GM12878 (cell line): ENCODE results near the gene PCSK1N. TPM values are rescaled to one million over a fixed set of nuclear protein-coding genes. Genes with fewer than 3 reads are reported as not detected.

Experiments used
- ATAC-seq: fragments of 200-7000 bp; cut with Tn5 transposase; 3 replicates; pipeline ENCODE4 v1.9.1; 2020; ENCODE audit warnings: mild to moderate bottlenecking, moderate library complexity
- BruUV-seq: library from RNA; stranded (reverse); fragments of 400-500 nt; replicated peaks from 2 replicates; lab custom pipeline; 2021; lab: Mats Ljungman, UMichigan
- CTCF ChIA-PET: fragments of 300-600 bp; sonication (Branson Sonifier 250); formaldehyde crosslinking; extraction: SDS; loops from one replicate; lab custom pipeline; 2021; ENCODE audit warnings: inconsistent platforms; lab: Yijun Ruan, JAX
- POLR2A ChIA-PET: fragments of 350-600 bp; formaldehyde crosslinking; extraction: SDS; loops from one replicate; lab custom pipeline; 2021; ENCODE audit warnings: inconsistent platforms; lab: Charles Lee
- RAD21 ChIA-PET: fragments of 300-600 bp; sonication (Branson Sonifier 250); formaldehyde crosslinking; loops from one replicate; lab custom pipeline; 2023; ENCODE audit warnings: antibody characterized with exemption; ENCODE audit not compliant: unreplicated experiment; lab: Charles Lee
- SMC1A ChIA-PET: fragments of 300-600 bp; sonication (Branson Sonifier 250); formaldehyde crosslinking; loops from one replicate; lab custom pipeline; 2023; ENCODE audit not compliant: unreplicated experiment, uncharacterized antibody; lab: Charles Lee
- DNase-seq: peaks from one replicate; pipeline ENCODE4 v3.0.0-alpha.2; 2011; ENCODE audit warnings: low read depth, low spot score
- FAIRE-seq: peaks from 3 replicates; lab custom pipeline; 2011; peaks lifted over from hg19 to GRCh38; lab: Jason Lieb, UNC
- H2AFZ ChIP-seq: 2 replicates; pipeline ENCODE4 v1.6.0; 2011; ENCODE audit warnings: low read depth, low read length, control low read depth; ENCODE audit not compliant: control insufficient read depth
- H3K27ac ChIP-seq: 2 replicates; pipeline ENCODE4 v1.5.1; 2011; ENCODE audit warnings: control low read depth; ENCODE audit not compliant: control insufficient read depth, insufficient read depth
- H3K27me3 ChIP-seq, 2 experiments: replicated peaks in 1 of 2; 2 replicates each; pipeline versions ENCODE4 v1.6.0 to v1.6.1; 2011; ENCODE audit warnings: low read length in 1 of 2; ENCODE audit not compliant: control insufficient read depth in 2 of 2, insufficient read depth in 2 of 2
- H3K36me3 ChIP-seq, 2 experiments: 2 replicates each; pipeline ENCODE4 v1.5.1; 2011; ENCODE audit warnings: low read length in 1 of 2; ENCODE audit not compliant: control insufficient read depth in 2 of 2, insufficient read depth in 2 of 2
- H3K4me1 ChIP-seq: 2 replicates; pipeline ENCODE4 v1.6.1; 2011; ENCODE audit warnings: mild to moderate bottlenecking, low read length, moderate library complexity, mixed read lengths; ENCODE audit not compliant: control insufficient read depth, insufficient read depth
- H3K4me2 ChIP-seq: 2 replicates; pipeline ENCODE4 v1.6.0; 2011; ENCODE audit warnings: control low read depth; ENCODE audit not compliant: control insufficient read depth, insufficient read depth
- H3K4me3 ChIP-seq: fragments of 200-600 bp; sonication (generic); 2 replicates; pipeline ENCODE4 v1.5.1; 2016
- H3K79me2 ChIP-seq: 2 replicates; pipeline ENCODE4 v1.6.0; 2011; ENCODE audit warnings: low read length; ENCODE audit not compliant: control insufficient read depth, insufficient read depth
- H3K9ac ChIP-seq: 2 replicates; pipeline ENCODE4 v1.8.0; 2011; ENCODE audit warnings: low read length, control low read depth, mixed read lengths; ENCODE audit not compliant: control insufficient read depth, insufficient read depth
- H3K9me3 ChIP-seq: replicated peaks from 3 replicates; pipeline ENCODE4 v1.5.1; 2011; ENCODE audit warnings: mild to moderate bottlenecking, low read length; ENCODE audit not compliant: control insufficient read depth, insufficient read depth
- H4K20me1 ChIP-seq: 2 replicates; pipeline ENCODE4 v1.6.0; 2011; ENCODE audit not compliant: control insufficient read depth, insufficient read depth
- BMI1 ChIP-seq: fragments of 450-650 bp; IDR thresholded peaks from 2 replicates; pipeline ENCODE4 v1.6.1; 2016; ENCODE audit warnings: mild to moderate bottlenecking, moderate library complexity, borderline replicate concordance
- CBX5 ChIP-seq: sonication (generic); IDR thresholded peaks from 2 replicates; pipeline ENCODE4 v1.6.1; 2016; ENCODE audit warnings: low read depth, moderate library complexity, mild to moderate bottlenecking, inconsistent platforms
- CHD1 ChIP-seq: IDR thresholded peaks from 2 replicates; pipeline ENCODE4 v1.6.1; 2012; ENCODE audit warnings: low read depth, low read length, improper control_type of control experiment
- CHD2 ChIP-seq: IDR thresholded peaks from 2 replicates; pipeline ENCODE4 v1.6.1; 2011; ENCODE audit warnings: low read depth, low read length, improper control_type of control experiment, borderline replicate concordance
- ETV6 ChIP-seq, 2 experiments: fragments of 450-650 bp in 1 of 2; IDR thresholded peaks in 1 of 2; conservative IDR thresholded peaks in 1 of 2; 2 replicates each; pipeline ENCODE4 v1.6.1; 2014; ENCODE audit warnings: antibody characterized with exemption in 1 of 2, borderline replicate concordance in 1 of 2, low read depth in 1 of 2, mild to moderate bottlenecking in 1 of 2, moderate library complexity in 1 of 2
- FOXM1 ChIP-seq: IDR thresholded peaks from 2 replicates; pipeline ENCODE4 v1.6.1; 2012; ENCODE audit warnings: low read depth, mild to moderate bottlenecking, inconsistent platforms, low read length, moderate library complexity
- HCFC1 ChIP-seq: fragments of 150-350 bp; IDR thresholded peaks from 2 replicates; pipeline ENCODE4 v1.6.1; 2014; ENCODE audit warnings: low read length
- IKZF2 ChIP-seq, 2 experiments: fragments of 450-650 bp; IDR thresholded peaks; 2 replicates each; pipeline ENCODE4 v1.6.1; 2017; ENCODE audit warnings: mild to moderate bottlenecking in 2 of 2, moderate library complexity in 2 of 2
- IRF4 ChIP-seq: IDR thresholded peaks from 2 replicates; pipeline ENCODE4 v1.6.1; 2011; ENCODE audit warnings: low read depth, low read length
- JUNB ChIP-seq: IDR thresholded peaks from 2 replicates; pipeline ENCODE4 v1.6.1; 2016; ENCODE audit warnings: antibody characterized with exemption, mild to moderate bottlenecking
- KAT2A ChIP-seq: conservative IDR thresholded peaks from 2 replicates; pipeline ENCODE4 v1.6.1; 2011; ENCODE audit warnings: low read depth, low read length; ENCODE audit not compliant: control insufficient read depth
- KDM1A ChIP-seq: fragments of 200-600 bp; sonication (generic); IDR thresholded peaks from 2 replicates; pipeline ENCODE4 v1.6.1; 2016; ENCODE audit warnings: borderline replicate concordance
- MTA2 ChIP-seq: fragments of 450-650 bp; IDR thresholded peaks from 2 replicates; pipeline ENCODE4 v1.6.1; 2016; ENCODE audit warnings: low read depth, mild to moderate bottlenecking, moderate library complexity
- MXI1 ChIP-seq: fragments of 150-350 bp; IDR thresholded peaks from 2 replicates; pipeline ENCODE4 v1.6.1; 2011; ENCODE audit warnings: low read depth, mild to moderate bottlenecking, inconsistent platforms, low read length, improper control_type of control experiment
- NFIC ChIP-seq: IDR thresholded peaks from 2 replicates; pipeline ENCODE4 v1.6.1; 2012; ENCODE audit warnings: low read depth, mild to moderate bottlenecking, inconsistent platforms, low read length, moderate library complexity
- NRF1 ChIP-seq: conservative IDR thresholded peaks from 2 replicates; pipeline ENCODE4 v1.6.1; 2011; ENCODE audit warnings: mild to moderate bottlenecking, low read depth, low read length, improper control_type of control experiment
- PBX3 ChIP-seq: IDR thresholded peaks from 2 replicates; pipeline ENCODE4 v1.6.1; 2011; ENCODE audit warnings: mild to moderate bottlenecking, low read depth, low read length, moderate library complexity; ENCODE audit not compliant: insufficient replicate concordance
- SIX5 ChIP-seq: IDR thresholded peaks from 2 replicates; pipeline ENCODE4 v1.6.1; 2011; ENCODE audit warnings: mild to moderate bottlenecking, low read depth, low read length, moderate library complexity; ENCODE audit not compliant: severe bottlenecking
- SMAD1 ChIP-seq: fragments of 450-650 bp; IDR thresholded peaks from 2 replicates; pipeline ENCODE4 v1.6.1; 2018; ENCODE audit warnings: mild to moderate bottlenecking, low read depth; ENCODE audit not compliant: partially characterized antibody
- SMAD5 ChIP-seq: IDR thresholded peaks from 2 replicates; pipeline ENCODE4 v1.6.1; 2016; ENCODE audit warnings: antibody characterized with exemption, low read depth
- SP1 ChIP-seq: IDR thresholded peaks from one replicate; pipeline ENCODE4 v1.6.1; 2011; ENCODE audit warnings: low read depth, low read length
- TBL1XR1 ChIP-seq: IDR thresholded peaks from 2 replicates; pipeline ENCODE4 v1.6.1; 2012; ENCODE audit warnings: low read depth, low read length, improper control_type of control experiment
- TCF12 ChIP-seq: IDR thresholded peaks from 2 replicates; pipeline ENCODE4 v1.6.1; 2011; ENCODE audit warnings: low read depth, mild to moderate bottlenecking, low read length
- TCF7 ChIP-seq: IDR thresholded peaks from 2 replicates; pipeline ENCODE4 v1.6.1; 2014; ENCODE audit warnings: antibody characterized with exemption, borderline replicate concordance
- YY1 ChIP-seq: IDR thresholded peaks from 2 replicates; pipeline ENCODE4 v1.6.1; 2011; ENCODE audit warnings: low read depth, mild to moderate bottlenecking, low read length
- ZNF207 ChIP-seq: fragments of 450-650 bp; IDR thresholded peaks from 2 replicates; pipeline ENCODE4 v1.6.1; 2014; ENCODE audit warnings: antibody characterized with exemption, mild to moderate bottlenecking, borderline replicate concordance
- WGBS: methylation state at CpG from one replicate; pipeline ENCODE4 v1.1.6; 2016; ENCODE audit warnings: low lambda C conversion rate; ENCODE audit not compliant: insufficient replicate concordance, insufficient coverage; ENCODE audit errors: missing lambda C conversion rate; 5-methylcytosine and 5-hydroxymethylcytosine counted together
- in situ Hi-C: fragments of 300-500 bp; cut with MboI; formaldehyde crosslinking; loops from 9 replicates; pipeline ENCODE4 v1.14.3; 2018; ENCODE audit warnings: mixed read lengths
- intact Hi-C: fragments of 100-400 bp; cut with micrococcal nuclease; formaldehyde crosslinking; loops from one replicate; pipeline ENCODE4 v1.14.2; 2022; ENCODE audit not compliant: unreplicated experiment
- polyA plus RNA-seq, 11 experiments: library from polyadenylated mRNA; depleted of rRNA in 4 of 11; unstranded in 6 of 11; stranded (reverse) in 5 of 11; fragments of >200 nt; fragmentation: Nextera tagmentation in 4 of 11; fragmentation: Illumina TruSeq in 1 of 11; extraction: Ambion mirVana in 4 of 11; extraction: Trizol in 1 of 11; gene quantifications; 1 replicate in 1 of 11; 2 replicates in 10 of 11; pipeline versions ENCODE4 v1.2.1 to v1.2.3, GENCODE V29; 2011 to 2016; ENCODE audit warnings: inconsistent platforms in 2 of 11, missing spikeins in 2 of 11, low read depth in 1 of 11
- total RNA-seq, 4 experiments: library from RNA; depleted of rRNA in 3 of 4; stranded (reverse); fragments of >200 nt in 3 of 4; fragmentation: Illumina TruSeq in 1 of 4; extraction: Trizol in 1 of 4; gene quantifications; 2 replicates each; pipeline versions ENCODE4 v1.2.1 to v1.2.3, GENCODE V29; 2013 to 2021

PCSK1N gene
- total and polyA plus RNA-seq, 10 of the 15 experiments (the other 5 are each of a cell fraction or from before 2014, with no cell fraction given) = 0.19 TPM; not detected in 9

- no peak for TF ChIP-seq SIX5
- TF ChIP-seq CHD1 = no peak
- no peak for TF ChIP-seq PBX3
- no peak for TF ChIP-seq JUNB
- TF ChIP-seq BMI1 = no peak
- TF ChIP-seq YY1 = no peak
- no peak for TF ChIP-seq NRF1
- no peak for TF ChIP-seq IKZF2 (IDR thresholded peaks at IDR 0.05)
Observed at GRCh38 chrX:48848847-48849246, 13.4 kb upstream of the PCSK1N start (continued).

GRCh38 chrX:48839686-48840085 lies 4.3 kb upstream of the PCSK1N start:
- intact Hi-C loops = no loop called here
- ChIA-PET SMC1A (no interaction called here), POLR2A (no interaction called here), RAD21 (no interaction called here), CTCF (no interaction called here)
- in situ Hi-C loops = no loop called here
- H3K27me3 ChIP-seq = no peaks in the 10 kb centered on the region
- no peak overlapping the region for H3K4me2 ChIP-seq
- no peak overlapping the region for H3K27ac ChIP-seq
- H3K4me1 ChIP-seq = no peaks in the 10 kb centered on the region
- H3K9me3 ChIP-seq = no peaks in the 10 kb centered on the region
- no TSS peak for BruUV-seq
- DNase-seq = no peak
- H3K36me3 ChIP-seq = no peaks in the 10 kb centered on the region
- H3K79me2 ChIP-seq = no peaks in the 10 kb centered on the region
- WGBS = 31% methylated on average over 7 of the region's 10 CpGs
- no peak for FAIRE-seq
- H4K20me1 ChIP-seq = no peaks in the 10 kb centered on the region
- ATAC-seq = no peak
- no peak overlapping the region for H3K9ac ChIP-seq
- H3K4me3 ChIP-seq = no peak overlapping the region
- TF ChIP-seq HCFC1 = no peak
- no peak for TF ChIP-seq SP1
- TF ChIP-seq MTA2 = no peak
- TF ChIP-seq TBL1XR1 = no peak
- TF ChIP-seq IRF4 = no peak
- TF ChIP-seq ZNF207 = no peak
- no peak for TF ChIP-seq MXI1
- no peak for TF ChIP-seq TCF12
- TF ChIP-seq FOXM1 = no peak
- no peak for TF ChIP-seq KDM1A
- TF ChIP-seq CHD2 = no peak
- TF ChIP-seq CBX5 = no peak
- no peak for TF ChIP-seq SIX5
- TF ChIP-seq SMAD1 = no peak
- TF ChIP-seq NFIC = no peak
- no peak for TF ChIP-seq SMAD5
- no peak for TF ChIP-seq KAT2A
- TF ChIP-seq TCF7 = no peak
- no peak for TF ChIP-seq ETV6 (conservative IDR thresholded peaks at IDR 0.05 in 1 of 2, IDR thresholded peaks at IDR 0.05 in 1 of 2; ENCODE audit: borderline replicate concordance in 1 of 2, low read depth in 1 of 2)
- H2AFZ ChIP-seq = no peak overlapping the region
